ENCODE measurements around the gene ALLC. TPM values are rescaled to one million over a fixed set of nuclear protein-coding genes. Genes with fewer than 3 reads are reported as not detected.
A peak's percentile ranks its signal among the peaks of the same experiment; 100 is the strongest.
"Not testable (repeated sequence)": the region's sequence is repeated elsewhere in the genome, so short reads cannot be mapped to it uniquely, and the experiment has no call there.

The ALLC gene
- total RNA-seq (not detected), total RNA-seq (0 reads per million in 2 donors)

- H3K27me3 Mint-ChIP-seq = no peaks in the 10 kb centered on the region
- DNase-seq (no peak), ATAC-seq (no peak)
- H3K36me3 Mint-ChIP-seq (ENCODE audit: low read depth) = no peaks in the 10 kb centered on the region
- H3K9me3 ChIP-seq (ENCODE audit: control insufficient read depth, low read length, poor library complexity, severe bottlenecking) = no peaks in the 10 kb centered on the region
- H3K4me1 Mint-ChIP-seq = peaks cover 8% of the 10 kb centered on the region
- no peak within 1 kb of the TSS for H3K4me3 Mint-ChIP-seq
- H3K27ac Mint-ChIP-seq = peak within 1 kb of the TSS; percentile 62
These were observed at the start of gene ALLC for GRCh38 chr2:3657881-3658280. ALLC (plus strand) TSS chr2:3658200; CDS start chr2:3671158, 12,958 bp downstream.

DNA sequence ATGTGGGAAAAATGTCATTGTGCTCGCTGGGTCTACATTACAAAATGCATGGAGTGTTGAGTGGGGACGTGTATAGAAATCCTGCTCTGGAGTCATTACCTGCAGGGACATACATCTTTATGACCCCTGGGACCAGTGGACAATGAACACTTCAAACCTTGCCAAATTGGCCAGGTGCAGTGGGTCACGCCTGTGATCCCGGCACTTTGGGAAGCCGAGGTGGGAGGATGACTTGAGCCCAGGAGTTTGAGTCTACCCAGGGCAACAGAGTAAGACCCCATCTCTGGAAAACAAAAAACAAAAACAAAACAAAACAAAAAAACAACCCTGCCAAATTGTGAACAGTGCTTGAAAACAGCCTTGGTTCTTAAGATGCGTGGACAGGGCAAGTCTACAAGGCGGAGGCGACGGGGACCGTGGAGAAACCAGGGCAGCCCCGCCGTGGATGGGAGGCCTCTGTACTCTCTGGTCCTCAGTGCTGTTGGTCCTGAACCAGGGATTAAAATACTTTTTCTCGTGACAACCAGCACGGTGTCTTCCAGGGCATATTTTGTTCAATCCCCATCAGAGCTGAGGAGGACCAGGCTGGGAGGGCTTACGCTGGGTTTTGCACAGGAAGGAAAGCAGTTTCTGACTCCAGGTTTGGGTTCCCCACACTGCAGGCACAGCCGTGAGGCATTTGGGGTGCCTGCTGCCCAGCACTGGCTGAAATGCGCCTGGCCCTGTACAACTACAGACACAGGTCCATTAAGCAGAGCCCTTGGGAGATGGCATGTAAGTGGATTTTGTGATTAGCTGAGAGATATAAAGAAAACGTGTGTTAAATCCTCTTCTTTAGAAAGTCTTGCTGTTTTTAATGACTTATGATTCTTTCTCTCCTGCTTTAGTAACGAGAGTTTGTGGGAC, 49.4 kb upstream of the ALLC start:
- ATAC-seq (no peak), DNase-seq (no peak)
- H3K27ac Mint-ChIP-seq = no peak overlapping the region
- H3K36me3 Mint-ChIP-seq (ENCODE audit: low read depth) = no peaks in the 10 kb centered on the region
- H3K27me3 Mint-ChIP-seq = peaks cover 20% of the 10 kb centered on the region
- no peak overlapping the region for H3K4me3 Mint-ChIP-seq
- no peaks in the 10 kb centered on the region for H3K9me3 ChIP-seq (ENCODE audit: control insufficient read depth, low read length, poor library complexity, severe bottlenecking)
- peaks cover 3% of the 10 kb centered on the region for H3K4me1 Mint-ChIP-seq

GRCh38 chr2:3609279-3609673, 48.7 kb upstream of the ALLC start:
- not testable (repeated sequence) for H3K27ac Mint-ChIP-seq; ATAC-seq; DNase-seq; H3K36me3 Mint-ChIP-seq (ENCODE audit: low read depth); H3K4me1 Mint-ChIP-seq; H3K9me3 ChIP-seq (ENCODE audit: control insufficient read depth, low read length, poor library complexity, severe bottlenecking); H3K4me3 Mint-ChIP-seq
- peaks cover 20% of the 10 kb centered on the region for H3K27me3 Mint-ChIP-seq

DNA sequence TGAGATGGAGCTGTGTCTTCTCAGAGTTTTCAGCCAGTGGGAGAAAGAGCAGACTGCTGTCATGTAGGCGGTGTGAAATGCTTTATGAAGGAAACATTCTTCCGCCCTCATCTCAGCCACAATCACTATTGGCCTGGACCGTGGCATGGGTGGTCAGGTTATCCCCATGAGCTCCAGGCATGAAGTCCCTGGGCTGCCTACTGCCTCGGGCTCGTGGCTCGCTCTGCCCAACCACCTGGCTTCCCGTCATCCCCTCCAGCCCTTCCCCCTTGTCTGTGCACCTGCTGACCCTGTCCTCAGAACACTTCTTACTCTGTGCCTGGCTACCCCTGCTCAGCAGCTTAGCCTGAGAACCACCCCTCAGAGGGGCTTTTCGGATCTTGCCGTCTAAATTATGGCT, 47.6 kb upstream of the ALLC start:
- no peaks in the 10 kb centered on the region for H3K36me3 Mint-ChIP-seq (ENCODE audit: low read depth)

DNA sequence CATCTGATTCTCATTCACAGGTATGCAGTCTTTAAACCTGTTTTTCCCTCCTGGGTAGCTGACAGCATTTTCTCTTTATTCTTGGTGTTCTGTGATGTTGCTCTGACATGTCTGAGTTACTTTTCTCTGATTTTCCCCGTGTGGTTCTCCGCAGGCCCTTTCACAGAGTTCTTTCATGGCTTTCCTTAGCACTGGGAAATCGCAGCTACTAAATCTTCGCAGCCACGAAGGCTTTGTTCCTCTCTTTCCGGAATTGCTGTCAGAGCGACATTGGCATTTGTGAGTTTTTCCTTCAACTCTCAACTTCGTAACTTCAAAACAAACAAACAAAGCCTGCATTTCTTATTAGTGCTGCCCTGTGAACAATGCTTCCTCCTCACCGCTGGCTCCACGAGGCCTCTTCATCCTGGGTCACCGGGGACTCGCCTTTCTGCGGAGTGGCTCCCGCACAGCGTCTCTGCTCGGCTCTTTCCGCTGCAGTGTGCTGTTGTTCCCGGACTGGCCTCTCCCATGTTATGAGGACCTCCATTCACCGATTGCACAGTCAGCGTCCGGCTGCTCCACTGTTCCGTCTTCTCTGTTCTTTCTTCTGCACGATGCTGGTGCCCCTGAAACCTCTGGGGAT, 47.0 kb upstream of the ALLC start:
- Mint-ChIP-seq H3K27ac (no peak overlapping the region), H3K4me1 (no peaks in the 10 kb centered on the region), H3K4me3 (no peak overlapping the region), H3K36me3 (ENCODE audit: low read depth) (no peaks in the 10 kb centered on the region), H3K27me3 (peaks cover 20% of the 10 kb centered on the region)
- DNase-seq (no peak), ATAC-seq (no peak)
- H3K9me3 ChIP-seq (ENCODE audit: control insufficient read depth, low read length, poor library complexity, severe bottlenecking) = no peaks in the 10 kb centered on the region

More for the DNA sequence above, 47.6 kb upstream of the ALLC start:
- ATAC-seq (no peak), DNase-seq (no peak)
- Mint-ChIP-seq H3K27me3 (peaks cover 20% of the 10 kb centered on the region), H3K4me3 (no peak overlapping the region), H3K27ac (no peak overlapping the region), H3K4me1 (no peaks in the 10 kb centered on the region)
- no peaks in the 10 kb centered on the region for H3K9me3 ChIP-seq (ENCODE audit: control insufficient read depth, low read length, poor library complexity, severe bottlenecking)

DNA sequence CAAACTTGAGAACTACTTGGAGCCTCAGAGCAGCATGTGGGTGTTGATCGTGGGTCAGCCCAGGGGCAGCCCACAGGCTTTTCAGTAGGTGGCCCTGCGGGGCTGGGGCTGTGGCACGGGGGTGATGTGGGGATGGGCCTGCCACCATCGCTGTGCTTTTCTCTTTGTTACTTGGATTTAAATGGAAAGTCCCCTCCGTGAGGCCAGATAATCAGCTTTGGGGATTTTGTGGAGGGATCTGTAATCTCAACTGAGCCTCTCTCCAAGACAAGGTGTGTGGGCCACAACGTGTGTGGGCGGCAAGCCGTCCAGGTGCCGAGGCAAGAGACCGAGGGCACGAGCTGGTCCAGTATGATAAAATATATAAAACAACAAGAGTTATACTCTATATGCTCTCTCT, 46.4 kb upstream of the ALLC start:
- no peak overlapping the region for H3K27ac Mint-ChIP-seq
- H3K9me3 ChIP-seq (ENCODE audit: control insufficient read depth, low read length, poor library complexity, severe bottlenecking) = no peaks in the 10 kb centered on the region
- no peak for ATAC-seq
- no peaks in the 10 kb centered on the region for H3K4me1 Mint-ChIP-seq
- H3K27me3 Mint-ChIP-seq = peaks cover 20% of the 10 kb centered on the region
- H3K4me3 Mint-ChIP-seq = no peak overlapping the region
- DNase-seq = no peak
- H3K36me3 Mint-ChIP-seq (ENCODE audit: low read depth) = peaks cover 2% of the 10 kb centered on the region

GRCh38 chr2:3612639-3613523, 45.1 kb upstream of the ALLC start:
- Mint-ChIP-seq H3K27ac (no peak overlapping the region), H3K4me3 (no peak overlapping the region), H3K27me3 (peaks cover 20% of the 10 kb centered on the region), H3K4me1 (no peaks in the 10 kb centered on the region), H3K36me3 (ENCODE audit: low read depth) (peaks cover 2% of the 10 kb centered on the region)
- DNase-seq (no peak), ATAC-seq (no peak)
- H3K9me3 ChIP-seq (ENCODE audit: control insufficient read depth, low read length, poor library complexity, severe bottlenecking) = no peaks in the 10 kb centered on the region

- ATAC-seq = no peak
- peaks cover 20% of the 10 kb centered on the region for H3K27me3 Mint-ChIP-seq
- no peaks in the 10 kb centered on the region for H3K9me3 ChIP-seq (ENCODE audit: control insufficient read depth, low read length, poor library complexity, severe bottlenecking)
- DNase-seq = no peak
- peaks cover 2% of the 10 kb centered on the region for H3K36me3 Mint-ChIP-seq (ENCODE audit: low read depth)
- H3K4me3 Mint-ChIP-seq = no peak overlapping the region
- H3K4me1 Mint-ChIP-seq = no peaks in the 10 kb centered on the region
- H3K27ac Mint-ChIP-seq = no peak overlapping the region
These were observed 44.5 kb upstream of the ALLC start for GRCh38 chr2:3613524-3613905.

- not testable (repeated sequence) for H3K36me3 Mint-ChIP-seq (ENCODE audit: low read depth)
These were observed 43.3 kb upstream of the ALLC start for GRCh38 chr2:3614743-3615142.

GRCh38 chr2:3615541-3616200, 42.3 kb upstream of the ALLC start:
- not testable (repeated sequence) for H3K36me3 Mint-ChIP-seq (ENCODE audit: low read depth); H3K4me3 Mint-ChIP-seq; DNase-seq; ATAC-seq; H3K4me1 Mint-ChIP-seq; H3K9me3 ChIP-seq (ENCODE audit: control insufficient read depth, low read length, poor library complexity, severe bottlenecking); H3K27ac Mint-ChIP-seq
- peaks cover 12% of the 10 kb centered on the region for H3K27me3 Mint-ChIP-seq

More at GRCh38 chr2:3614743-3615142, 43.3 kb upstream of the ALLC start:
- peaks cover 19% of the 10 kb centered on the region for H3K27me3 Mint-ChIP-seq
- not testable (repeated sequence) for H3K27ac Mint-ChIP-seq; DNase-seq; ATAC-seq; H3K4me3 Mint-ChIP-seq; H3K9me3 ChIP-seq (ENCODE audit: control insufficient read depth, low read length, poor library complexity, severe bottlenecking); H3K4me1 Mint-ChIP-seq

GRCh38 chr2:3616435-3617197, 41.4 kb upstream of the ALLC start:
- H3K27ac Mint-ChIP-seq, H3K4me1 Mint-ChIP-seq, H3K27me3 Mint-ChIP-seq: not testable (repeated sequence)

DNA sequence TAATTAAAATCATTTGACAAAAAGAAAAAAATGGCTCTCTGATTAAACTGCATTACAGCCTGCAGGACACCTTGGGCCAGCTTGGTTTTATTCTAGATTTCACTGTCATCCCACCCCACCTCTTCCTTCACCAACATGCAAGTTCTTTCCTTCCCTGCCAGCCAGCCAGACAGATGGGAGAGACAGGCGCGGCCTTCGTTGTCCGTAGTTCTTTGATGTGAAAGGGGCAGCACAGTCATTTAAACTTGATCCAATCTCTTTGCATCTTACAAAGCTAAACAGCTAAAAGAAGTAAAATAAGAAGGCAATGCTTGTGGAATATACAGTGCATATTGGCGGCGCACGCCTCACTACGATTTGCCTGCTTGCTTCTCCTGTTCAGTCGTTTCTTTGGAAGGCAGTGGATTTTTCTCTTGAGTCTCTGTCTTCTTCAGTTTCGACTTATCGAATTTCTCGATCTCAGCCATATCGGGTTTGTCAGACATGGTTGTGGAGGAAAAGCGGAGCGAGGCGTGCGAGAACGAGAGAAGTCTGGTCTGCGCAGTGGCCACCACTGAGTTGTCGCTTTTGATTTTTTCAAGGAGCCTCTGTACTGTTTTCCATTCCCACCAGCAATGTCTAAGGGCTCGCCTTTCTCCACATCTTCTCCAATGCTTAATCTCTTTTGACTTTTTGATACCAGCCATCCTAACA, 40.7 kb upstream of the ALLC start:
- H3K27ac Mint-ChIP-seq = no peak overlapping the region
- peaks cover 2% of the 10 kb centered on the region for H3K4me1 Mint-ChIP-seq
- no peaks in the 10 kb centered on the region for H3K9me3 ChIP-seq (ENCODE audit: control insufficient read depth, low read length, poor library complexity, severe bottlenecking)
- peaks cover 2% of the 10 kb centered on the region for H3K36me3 Mint-ChIP-seq (ENCODE audit: low read depth)
- peaks cover 6% of the 10 kb centered on the region for H3K27me3 Mint-ChIP-seq
- ATAC-seq (no peak), DNase-seq (no peak)
- peak overlapping the region; percentile 13 for H3K4me3 Mint-ChIP-seq

More at GRCh38 chr2:3616435-3617197, 41.4 kb upstream of the ALLC start:
- H3K9me3 ChIP-seq (ENCODE audit: control insufficient read depth, low read length, poor library complexity, severe bottlenecking); DNase-seq; ATAC-seq; H3K36me3 Mint-ChIP-seq (ENCODE audit: low read depth): not testable (repeated sequence)
- H3K4me3 Mint-ChIP-seq = peak overlapping the region; percentile 13

Measured in T-helper 17 cell (primary cell).